WTC11 (cell line): ENCODE results near the gene TGM2. TPM values are rescaled to one million over a fixed set of nuclear protein-coding genes. Genes with fewer than 3 reads are reported as not detected.

Source experiments
- ATAC-seq: fragments of 200-7000 bp; cut with Tn5 transposase; 2 replicates; pipeline ENCODE4 v1.10.0; 2021; ENCODE audit warnings: mild to moderate bottlenecking, moderate library complexity
- CTCF ChIA-PET: fragments of 300-600 bp; sonication (Branson Sonifier 250); formaldehyde crosslinking; loops from one replicate; lab custom pipeline; 2021; ENCODE audit warnings: antibody characterized with exemption; lab: Charles Lee
- POLR2A ChIA-PET: fragments of 350-600 bp; sonication (Branson Sonifier 250); formaldehyde crosslinking; loops from one replicate; lab custom pipeline; 2021; ENCODE audit warnings: antibody characterized with exemption; lab: Charles Lee
- DNase-seq: peaks from one replicate; pipeline ENCODE4 v3.0.0; 2021; ENCODE audit warnings: low spot score
- H3K27ac Mint-ChIP-seq: 2 replicates; pipeline ENCODE4 v1.8.0; 2021; ENCODE audit warnings: mixed read lengths
- H3K27me3 Mint-ChIP-seq: 2 replicates; pipeline ENCODE4 v1.8.0; 2021; ENCODE audit warnings: low read depth, mild to moderate bottlenecking, moderate library complexity, mixed read lengths
- H3K36me3 Mint-ChIP-seq: 2 replicates; pipeline ENCODE4 v1.8.0; 2021; ENCODE audit warnings: mixed read lengths
- H3K4me1 Mint-ChIP-seq: 2 replicates; pipeline ENCODE4 v1.8.0; 2022; ENCODE audit warnings: mixed read lengths
- H3K4me3 Mint-ChIP-seq: 2 replicates; pipeline ENCODE4 v1.8.0; 2021; ENCODE audit warnings: mild to moderate bottlenecking, moderate library complexity, mixed read lengths
- H3K9me3 Mint-ChIP-seq: 2 replicates; pipeline ENCODE4 v1.8.0; 2021; ENCODE audit warnings: mixed read lengths
- ATF1 ChIP-seq: sonication (generic); formaldehyde crosslinking; IDR thresholded peaks from 2 replicates; pipeline ENCODE4 v1.8.1; 2023; ENCODE audit warnings: mild to moderate bottlenecking, moderate library complexity, missing genetic modification reagents
- CREM ChIP-seq: sonication (generic); formaldehyde crosslinking; IDR thresholded peaks from 2 replicates; pipeline ENCODE4 v1.8.1; 2022; ENCODE audit warnings: mild to moderate bottlenecking, missing genetic modification reagents, moderate library complexity
- E2F1 ChIP-seq: sonication (generic); formaldehyde crosslinking; IDR thresholded peaks from 2 replicates; pipeline ENCODE4 v1.8.0; 2022; ENCODE audit warnings: mild to moderate bottlenecking, missing genetic modification reagents
- FOXK1 ChIP-seq: sonication (generic); formaldehyde crosslinking; IDR thresholded peaks from 2 replicates; pipeline ENCODE4 v1.8.0; 2022; ENCODE audit warnings: mild to moderate bottlenecking, moderate library complexity, missing genetic modification reagents
- IRF1 ChIP-seq: sonication (generic); formaldehyde crosslinking; IDR thresholded peaks from 2 replicates; pipeline ENCODE4 v1.8.0; 2023; ENCODE audit warnings: missing genetic modification reagents
- MAX ChIP-seq: sonication (generic); formaldehyde crosslinking; IDR thresholded peaks from 2 replicates; pipeline ENCODE4 v1.8.0; 2022; ENCODE audit warnings: mild to moderate bottlenecking, missing genetic modification reagents
- SP1 ChIP-seq: sonication (generic); formaldehyde crosslinking; conservative IDR thresholded peaks from 2 replicates; pipeline ENCODE4 v1.8.1; 2022; ENCODE audit warnings: missing genetic modification reagents
- STAT6 ChIP-seq: sonication (generic); formaldehyde crosslinking; conservative IDR thresholded peaks from 2 replicates; pipeline ENCODE4 v1.8.1; 2023; ENCODE audit warnings: mild to moderate bottlenecking, low read depth, missing genetic modification reagents, moderate library complexity
- ZNF138 ChIP-seq: sonication (generic); formaldehyde crosslinking; conservative IDR thresholded peaks from 2 replicates; pipeline ENCODE4 v1.8.1; 2022; ENCODE audit warnings: mild to moderate bottlenecking, moderate library complexity, missing genetic modification reagents
- ZNF219 ChIP-seq: sonication (generic); formaldehyde crosslinking; IDR thresholded peaks from 2 replicates; pipeline ENCODE4 v1.8.0; 2023; ENCODE audit warnings: missing genetic modification reagents, mild to moderate bottlenecking, borderline replicate concordance
- ZNF263 ChIP-seq: sonication (generic); formaldehyde crosslinking; IDR thresholded peaks from 2 replicates; pipeline ENCODE4 v1.8.1; 2022; ENCODE audit warnings: low read depth, mild to moderate bottlenecking, moderate library complexity, missing genetic modification reagents
- total RNA-seq: library from RNA; stranded (reverse); gene quantifications from 3 replicates; pipeline ENCODE4 v1.2.3, GENCODE V29; 2021

The TGM2 gene
- total RNA-seq, 1 experiment from 2014 or later, result 1.5 TPM

- Mint-ChIP-seq H3K4me1 (no peaks in the 10 kb centered on the region), H3K36me3 (no peaks in the 10 kb centered on the region), H3K9me3 (no peaks in the 10 kb centered on the region), H3K27ac (no peak overlapping the region), H3K4me3 (no peak overlapping the region), H3K27me3 (no peaks in the 10 kb centered on the region)
- ATAC-seq, result no peak
- ChIA-PET POLR2A (no interaction called here), CTCF (interaction anchor here (1.0 to 1.5 kb wide), 3 partner anchors 71 to 179 kb away, joined by 3 to 4 read pairs (median 3); no protein-coding TSS in a partner anchor)
- TF ChIP-seq ATF1 (CRISPR knock-in tag), result no peak
- TF ChIP-seq IRF1 (CRISPR knock-in tag), result no peak
- TF ChIP-seq SP1 (CRISPR knock-in tag), result no peak
- TF ChIP-seq ZNF219 (CRISPR knock-in tag), result no peak
- no peak for TF ChIP-seq ZNF138 (CRISPR knock-in tag)
- no peak for DNase-seq
Observed at GRCh38 chr20:38128691-38129090, 36.4 kb downstream of the TGM2 start.

- Mint-ChIP-seq H3K4me3 (no peak overlapping the region), H3K27me3 (no peaks in the 10 kb centered on the region)
- CTCF ChIA-PET, result interaction anchor here (1.0 to 1.2 kb wide), 3 partner anchors 93 to 180 kb away, joined by 3 to 4 read pairs (median 4); no protein-coding TSS in a partner anchor
Observed at GRCh38 chr20:38127920-38128528, 37.0 kb downstream of the TGM2 start.

GRCh38 chr20:38126932-38127621, 38.0 kb downstream of the TGM2 start:
- Mint-ChIP-seq H3K27me3 (no peaks in the 10 kb centered on the region), H3K27ac (no peak overlapping the region), H3K4me3 (no peak overlapping the region), H3K36me3 (no peaks in the 10 kb centered on the region), H3K9me3 (no peaks in the 10 kb centered on the region), H3K4me1 (peaks cover 5% of the 10 kb centered on the region; the same call in 1 of the 2 replicates)
- ATAC-seq, result no peak
- TF ChIP-seq CREM (CRISPR knock-in tag) (no peak), STAT6 (CRISPR knock-in tag) (no peak), FOXK1 (CRISPR knock-in tag) (no peak)
- CTCF ChIA-PET, result interaction anchor here (1.2 kb wide), 1 partner anchor 94 kb away, joined by 4 read pairs; no protein-coding TSS in a partner anchor
- POLR2A ChIA-PET, result no interaction called here
- no peak for DNase-seq

More at GRCh38 chr20:38127920-38128528, 37.0 kb downstream of the TGM2 start:
- Mint-ChIP-seq H3K27ac (no peak overlapping the region), H3K36me3 (no peaks in the 10 kb centered on the region), H3K4me1 (peaks cover 4% of the 10 kb centered on the region; the same call in 1 of the 2 replicates), H3K9me3 (no peaks in the 10 kb centered on the region)
- TF ChIP-seq ZNF263 (CRISPR knock-in tag) (no peak), E2F1 (CRISPR knock-in tag) (no peak), MAX (no peak)
- no peak for ATAC-seq
- POLR2A ChIA-PET, result no interaction called here
- DNase-seq, result no peak
